ENCODE data around the gene MVD.

GRCh38 chr16:88626646-88627045 is 36.2 kb downstream of the MVD start:
- no peak for TF ChIP-seq POLR2AphosphoS5 (IDR thresholded peaks at IDR 0.05; ENCODE audit: low read length)
- TF ChIP-seq, protein P1, sequence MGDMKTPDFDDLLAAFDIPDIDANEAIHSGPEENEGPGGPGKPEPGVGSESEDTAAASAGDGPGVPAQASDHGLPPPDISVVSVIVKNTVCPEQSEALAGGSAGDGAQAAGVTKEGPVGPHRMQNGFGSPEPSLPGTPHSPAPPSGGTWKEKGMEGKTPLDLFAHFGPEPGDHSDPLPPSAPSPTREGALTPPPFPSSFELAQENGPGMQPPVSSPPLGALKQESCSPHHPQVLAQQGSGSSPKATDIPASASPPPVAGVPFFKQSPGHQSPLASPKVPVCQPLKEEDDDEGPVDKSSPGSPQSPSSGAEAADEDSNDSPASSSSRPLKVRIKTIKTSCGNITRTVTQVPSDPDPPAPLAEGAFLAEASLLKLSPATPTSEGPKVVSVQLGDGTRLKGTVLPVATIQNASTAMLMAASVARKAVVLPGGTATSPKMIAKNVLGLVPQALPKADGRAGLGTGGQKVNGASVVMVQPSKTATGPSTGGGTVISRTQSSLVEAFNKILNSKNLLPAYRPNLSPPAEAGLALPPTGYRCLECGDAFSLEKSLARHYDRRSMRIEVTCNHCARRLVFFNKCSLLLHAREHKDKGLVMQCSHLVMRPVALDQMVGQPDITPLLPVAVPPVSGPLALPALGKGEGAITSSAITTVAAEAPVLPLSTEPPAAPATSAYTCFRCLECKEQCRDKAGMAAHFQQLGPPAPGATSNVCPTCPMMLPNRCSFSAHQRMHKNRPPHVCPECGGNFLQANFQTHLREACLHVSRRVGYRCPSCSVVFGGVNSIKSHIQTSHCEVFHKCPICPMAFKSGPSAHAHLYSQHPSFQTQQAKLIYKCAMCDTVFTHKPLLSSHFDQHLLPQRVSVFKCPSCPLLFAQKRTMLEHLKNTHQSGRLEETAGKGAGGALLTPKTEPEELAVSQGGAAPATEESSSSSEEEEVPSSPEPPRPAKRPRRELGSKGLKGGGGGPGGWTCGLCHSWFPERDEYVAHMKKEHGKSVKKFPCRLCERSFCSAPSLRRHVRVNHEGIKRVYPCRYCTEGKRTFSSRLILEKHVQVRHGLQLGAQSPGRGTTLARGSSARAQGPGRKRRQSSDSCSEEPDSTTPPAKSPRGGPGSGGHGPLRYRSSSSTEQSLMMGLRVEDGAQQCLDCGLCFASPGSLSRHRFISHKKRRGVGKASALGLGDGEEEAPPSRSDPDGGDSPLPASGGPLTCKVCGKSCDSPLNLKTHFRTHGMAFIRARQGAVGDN (IDR thresholded peaks at IDR 0.05) = no peak
- TF ChIP-seq BHLHE40 (IDR thresholded peaks at IDR 0.05; ENCODE audit: borderline replicate concordance in 1 of 2, low read depth in 2 of 2, low read length in 1 of 2) = no peak
- TF ChIP-seq, protein P2, sequence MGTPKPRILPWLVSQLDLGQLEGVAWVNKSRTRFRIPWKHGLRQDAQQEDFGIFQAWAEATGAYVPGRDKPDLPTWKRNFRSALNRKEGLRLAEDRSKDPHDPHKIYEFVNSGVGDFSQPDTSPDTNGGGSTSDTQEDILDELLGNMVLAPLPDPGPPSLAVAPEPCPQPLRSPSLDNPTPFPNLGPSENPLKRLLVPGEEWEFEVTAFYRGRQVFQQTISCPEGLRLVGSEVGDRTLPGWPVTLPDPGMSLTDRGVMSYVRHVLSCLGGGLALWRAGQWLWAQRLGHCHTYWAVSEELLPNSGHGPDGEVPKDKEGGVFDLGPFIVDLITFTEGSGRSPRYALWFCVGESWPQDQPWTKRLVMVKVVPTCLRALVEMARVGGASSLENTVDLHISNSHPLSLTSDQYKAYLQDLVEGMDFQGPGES (IDR thresholded peaks at IDR 0.05) = no peak
- TF ChIP-seq CTCF (IDR thresholded peaks at IDR 0.05 in 2 of 3, conservative IDR thresholded peaks at IDR 0.05 in 1 of 3; ENCODE audit: control insufficient read depth in 2 of 3, extremely low read depth in 1 of 3, insufficient read depth in 1 of 3, low read depth in 3 of 3, low read length in 3 of 3) = no peak
- no peak for TF ChIP-seq EGR1 (IDR thresholded peaks at IDR 0.05; ENCODE audit: borderline replicate concordance in 1 of 2, low read depth in 2 of 2, low read length in 2 of 2)
- no peak for TF ChIP-seq EZH2 (IDR thresholded peaks at IDR 0.05; ENCODE audit: borderline replicate concordance, control insufficient read depth, low read depth, low read length)
- TF ChIP-seq EED (IDR thresholded peaks at IDR 0.05; ENCODE audit: low read depth) = no peak
- no peak for TF ChIP-seq NBN (IDR thresholded peaks at IDR 0.05)
- TF ChIP-seq REST (IDR thresholded peaks at IDR 0.05; ENCODE audit: low read depth, low read length) = no peak
- TF ChIP-seq, protein P3, sequence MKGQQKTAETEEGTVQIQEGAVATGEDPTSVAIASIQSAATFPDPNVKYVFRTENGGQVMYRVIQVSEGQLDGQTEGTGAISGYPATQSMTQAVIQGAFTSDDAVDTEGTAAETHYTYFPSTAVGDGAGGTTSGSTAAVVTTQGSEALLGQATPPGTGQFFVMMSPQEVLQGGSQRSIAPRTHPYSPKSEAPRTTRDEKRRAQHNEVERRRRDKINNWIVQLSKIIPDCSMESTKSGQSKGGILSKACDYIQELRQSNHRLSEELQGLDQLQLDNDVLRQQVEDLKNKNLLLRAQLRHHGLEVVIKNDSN (IDR thresholded peaks at IDR 0.05; ENCODE audit: borderline replicate concordance, extremely low read length, insufficient read depth, low read depth, low read length) = no peak

Data from GM12878 (cell line).